Measurements from ENCODE around the gene ELL. TPM values are rescaled to one million over a fixed set of nuclear protein-coding genes. Genes with fewer than 3 reads are reported as not detected.

ELL gene
- total RNA-seq, 1 donor, result 18.5 TPM

DNA sequence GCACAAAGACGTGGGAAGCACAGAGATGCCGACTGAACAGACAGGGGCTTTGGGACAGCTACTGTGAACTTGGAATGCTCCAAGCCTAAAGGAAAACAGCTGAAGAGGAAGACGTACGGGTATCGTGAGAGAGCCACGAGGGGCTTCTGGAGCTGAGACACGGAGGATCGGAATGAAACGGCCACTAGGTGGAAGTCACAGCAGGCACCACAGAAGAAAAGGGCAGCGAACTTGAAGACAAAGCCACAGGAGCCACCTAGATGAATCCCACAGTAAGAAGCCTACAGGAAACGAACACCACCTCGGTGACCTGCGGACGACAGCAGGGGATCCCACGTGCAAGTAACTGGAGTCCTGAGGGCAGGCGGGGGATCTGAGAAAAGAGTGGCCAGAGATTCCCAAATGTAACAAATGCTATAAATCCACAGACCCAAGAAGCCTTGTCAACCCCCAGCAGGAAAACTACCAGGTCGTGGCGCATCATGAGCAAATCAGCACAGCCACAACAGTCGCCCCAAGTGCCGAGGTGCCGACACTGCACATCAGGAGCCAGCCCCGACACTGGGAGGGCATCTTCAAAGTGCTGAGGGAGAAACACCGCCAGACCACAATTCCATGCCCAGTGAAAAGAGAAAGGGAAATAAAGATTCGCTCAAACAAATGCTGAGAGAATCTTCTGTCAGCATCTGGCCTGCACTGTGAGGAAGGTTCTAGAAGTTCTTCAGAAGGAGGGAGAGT, 44.7 kb downstream of the ELL start:
- Histone ChIP-seq H3K36me3 (ENCODE audit: insufficient read depth, low read length) (no peaks in the 10 kb centered on the region), H3K27ac (ENCODE audit: low read depth, low read length) (peak overlapping the region; percentile 36), H3K27me3 (ENCODE audit: insufficient read depth, low read length) (no peaks in the 10 kb centered on the region), H4K20me1 (ENCODE audit: insufficient read depth, low read length) (peaks cover 60% of the 10 kb centered on the region), H3K4me1 (ENCODE audit: insufficient read depth, low read length) (peaks cover 36% of the 10 kb centered on the region), H3K4me2 (ENCODE audit: insufficient read depth, low read length) (no peak overlapping the region), H3K79me2 (ENCODE audit: insufficient read depth, low read length) (peaks cover 98% of the 10 kb centered on the region), H2AFZ (ENCODE audit: low read length) (no peak overlapping the region), H3K4me3 (ENCODE audit: insufficient read depth, low read length) (no peak overlapping the region), H3K9me3 (ENCODE audit: low read depth, low read length) (no peaks in the 10 kb centered on the region)
- peak; percentile 57 for DNase-seq (ENCODE audit: insufficient read length, low spot score, missing footprints)
- TF ChIP-seq, protein P1, sequence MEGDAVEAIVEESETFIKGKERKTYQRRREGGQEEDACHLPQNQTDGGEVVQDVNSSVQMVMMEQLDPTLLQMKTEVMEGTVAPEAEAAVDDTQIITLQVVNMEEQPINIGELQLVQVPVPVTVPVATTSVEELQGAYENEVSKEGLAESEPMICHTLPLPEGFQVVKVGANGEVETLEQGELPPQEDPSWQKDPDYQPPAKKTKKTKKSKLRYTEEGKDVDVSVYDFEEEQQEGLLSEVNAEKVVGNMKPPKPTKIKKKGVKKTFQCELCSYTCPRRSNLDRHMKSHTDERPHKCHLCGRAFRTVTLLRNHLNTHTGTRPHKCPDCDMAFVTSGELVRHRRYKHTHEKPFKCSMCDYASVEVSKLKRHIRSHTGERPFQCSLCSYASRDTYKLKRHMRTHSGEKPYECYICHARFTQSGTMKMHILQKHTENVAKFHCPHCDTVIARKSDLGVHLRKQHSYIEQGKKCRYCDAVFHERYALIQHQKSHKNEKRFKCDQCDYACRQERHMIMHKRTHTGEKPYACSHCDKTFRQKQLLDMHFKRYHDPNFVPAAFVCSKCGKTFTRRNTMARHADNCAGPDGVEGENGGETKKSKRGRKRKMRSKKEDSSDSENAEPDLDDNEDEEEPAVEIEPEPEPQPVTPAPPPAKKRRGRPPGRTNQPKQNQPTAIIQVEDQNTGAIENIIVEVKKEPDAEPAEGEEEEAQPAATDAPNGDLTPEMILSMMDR (IDR thresholded peaks at IDR 0.05; ENCODE audit: extremely low read depth, low read depth, low read length), result peak; percentile 19

DNA sequence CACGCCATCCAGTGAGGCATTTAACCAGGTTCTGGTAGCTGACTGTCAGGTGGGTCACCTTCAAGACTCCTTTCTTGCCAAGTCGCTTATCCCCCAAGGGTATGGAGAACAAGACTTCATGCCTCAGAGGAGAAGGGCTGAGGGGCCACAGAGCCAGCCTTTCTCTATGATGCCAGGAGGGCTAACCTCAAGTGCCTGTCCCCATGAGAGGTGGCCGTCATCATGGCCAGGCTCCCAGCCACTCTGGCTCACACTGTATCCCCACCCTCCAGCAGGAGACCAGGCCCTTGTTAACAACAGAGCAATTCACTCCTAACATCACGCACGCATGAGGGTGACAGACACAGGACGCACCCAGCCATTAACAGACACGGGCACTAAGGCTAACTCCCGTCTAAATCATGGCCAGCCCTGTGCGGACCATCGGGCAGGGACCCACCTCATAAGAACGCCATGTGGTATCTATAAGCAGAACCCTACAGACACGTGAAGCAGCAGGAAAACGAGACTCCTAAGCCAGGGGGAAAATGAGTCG, 45.3 kb downstream of the ELL start:
- Histone ChIP-seq H4K20me1 (ENCODE audit: insufficient read depth, low read length) (peaks cover 59% of the 10 kb centered on the region), H3K9me3 (ENCODE audit: low read depth, low read length) (no peaks in the 10 kb centered on the region), H2AFZ (ENCODE audit: low read length) (no peak overlapping the region), H3K4me1 (ENCODE audit: insufficient read depth, low read length) (peaks cover 33% of the 10 kb centered on the region), H3K4me3 (ENCODE audit: insufficient read depth, low read length) (no peak overlapping the region), H3K36me3 (ENCODE audit: insufficient read depth, low read length) (peaks cover 2% of the 10 kb centered on the region), H3K27me3 (ENCODE audit: insufficient read depth, low read length) (no peaks in the 10 kb centered on the region), H3K79me2 (ENCODE audit: insufficient read depth, low read length) (peaks cover 95% of the 10 kb centered on the region), H3K27ac (ENCODE audit: low read depth, low read length) (peak overlapping the region; percentile 36), H3K4me2 (ENCODE audit: insufficient read depth, low read length) (no peak overlapping the region)
- peak; percentile 72 for DNase-seq (ENCODE audit: insufficient read length, low spot score, missing footprints)
- TF ChIP-seq, protein P1 (IDR thresholded peaks at IDR 0.05; ENCODE audit: extremely low read depth, low read depth, low read length), result no peak

DNA sequence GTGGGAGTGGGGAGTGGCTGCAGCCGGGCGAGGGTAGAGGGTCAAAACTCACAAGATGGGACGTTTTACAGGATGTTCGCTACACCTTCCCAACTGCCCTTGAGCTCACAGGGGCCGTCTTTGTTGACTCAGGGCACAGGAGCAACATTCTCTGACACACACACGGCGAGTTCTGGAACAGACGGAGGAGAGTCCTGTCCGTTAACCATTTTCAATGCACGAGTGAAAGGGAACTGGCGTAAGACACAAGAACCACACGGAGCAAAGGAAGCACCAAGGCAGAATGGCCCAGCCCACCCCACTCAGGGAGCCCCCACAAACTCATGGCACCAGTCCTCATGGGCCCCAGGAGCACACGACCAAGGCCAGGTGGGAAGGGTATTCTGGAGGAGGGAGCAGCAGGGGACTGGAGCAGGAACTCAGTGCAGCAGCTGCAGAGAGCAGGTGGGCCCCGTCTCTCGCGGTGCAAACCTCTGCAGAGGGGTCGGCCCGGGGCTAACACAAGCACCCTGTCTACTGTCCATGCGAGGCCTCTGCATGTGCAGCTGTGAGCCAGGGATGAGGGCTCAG, 46.0 kb downstream of the ELL start:
- TF ChIP-seq, protein P1 (IDR thresholded peaks at IDR 0.05; ENCODE audit: extremely low read depth, low read depth, low read length), result no peak
- Histone ChIP-seq H3K27me3 (ENCODE audit: insufficient read depth, low read length) (no peaks in the 10 kb centered on the region), H3K4me3 (ENCODE audit: insufficient read depth, low read length) (no peak overlapping the region), H3K9me3 (ENCODE audit: low read depth, low read length) (no peaks in the 10 kb centered on the region), H3K36me3 (ENCODE audit: insufficient read depth, low read length) (peaks cover 5% of the 10 kb centered on the region), H3K27ac (ENCODE audit: low read depth, low read length) (no peak overlapping the region), H2AFZ (ENCODE audit: low read length) (no peak overlapping the region), H3K4me1 (ENCODE audit: insufficient read depth, low read length) (peaks cover 26% of the 10 kb centered on the region), H4K20me1 (ENCODE audit: insufficient read depth, low read length) (peaks cover 54% of the 10 kb centered on the region), H3K79me2 (ENCODE audit: insufficient read depth, low read length) (peaks cover 91% of the 10 kb centered on the region), H3K4me2 (ENCODE audit: insufficient read depth, low read length) (no peak overlapping the region)
- peak; percentile 25 for DNase-seq (ENCODE audit: insufficient read length, low spot score, missing footprints)

DNA sequence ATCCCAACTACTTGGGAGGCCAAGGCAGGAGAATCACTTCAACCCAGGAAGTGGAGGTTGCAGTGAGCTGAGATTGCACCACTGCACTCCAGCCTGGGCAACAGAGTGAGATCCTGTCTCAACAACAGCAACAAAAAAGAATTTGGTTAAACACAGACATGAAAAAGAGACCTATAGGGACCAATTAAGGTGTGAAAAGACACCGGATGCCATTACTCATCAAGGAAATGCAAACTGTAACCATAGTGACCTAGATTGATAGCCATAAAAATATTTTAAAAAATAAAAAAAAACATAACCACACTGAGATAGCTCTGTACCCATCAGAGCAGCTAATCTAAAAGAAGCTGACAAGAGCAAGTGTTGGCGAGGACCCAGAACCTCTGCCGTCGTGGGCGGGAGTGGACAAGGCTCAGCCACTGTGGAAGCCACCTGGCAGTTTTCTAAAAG, 46.8 kb downstream of the ELL start:
- peaks cover 59% of the 10 kb centered on the region for H4K20me1 ChIP-seq (ENCODE audit: insufficient read depth, low read length)
- H3K79me2 ChIP-seq (ENCODE audit: insufficient read depth, low read length), result peaks cover 91% of the 10 kb centered on the region
- no peaks in the 10 kb centered on the region for H3K9me3 ChIP-seq (ENCODE audit: low read depth, low read length)
- no peak overlapping the region for H3K4me3 ChIP-seq (ENCODE audit: insufficient read depth, low read length)
- H3K4me1 ChIP-seq (ENCODE audit: insufficient read depth, low read length), result peaks cover 17% of the 10 kb centered on the region
- TF ChIP-seq, protein P1 (IDR thresholded peaks at IDR 0.05; ENCODE audit: extremely low read depth, low read depth, low read length), result no peak
- no peak overlapping the region for H2AFZ ChIP-seq (ENCODE audit: low read length)
- H3K27ac ChIP-seq (ENCODE audit: low read depth, low read length), result no peak overlapping the region
- H3K27me3 ChIP-seq (ENCODE audit: insufficient read depth, low read length), result no peaks in the 10 kb centered on the region
- H3K4me2 ChIP-seq (ENCODE audit: insufficient read depth, low read length), result no peak overlapping the region
- peak; percentile 78 for DNase-seq (ENCODE audit: insufficient read length, low spot score, missing footprints)
- H3K36me3 ChIP-seq (ENCODE audit: insufficient read depth, low read length), result peaks cover 10% of the 10 kb centered on the region

Data from osteoblast (primary cell).